Skeletal muscle tissue (tissue), 4 donors: ENCODE data around the gene OSBPL7. TPM values are rescaled to one million over a fixed set of nuclear protein-coding genes. Genes with fewer than 3 reads are reported as not detected.
A peak's percentile ranks its signal among the peaks of the same experiment; 100 is the strongest.

Experiments
- H3K27ac ChIP-seq: one replicate; pipeline ENCODE4 v1.7.0; 2013; ENCODE audit warnings: mild to moderate bottlenecking, low read depth, low read length, inconsistent platforms
- H3K27me3 ChIP-seq, 3 donors: one replicate each; pipeline ENCODE4 v1.7.0; 2013; ENCODE audit warnings: low read length in 3 of 3; ENCODE audit not compliant: control insufficient read depth in 3 of 3, insufficient read depth in 3 of 3
- H3K36me3 ChIP-seq, 3 donors: one replicate each; pipeline ENCODE4 v1.7.0; 2013; ENCODE audit warnings: low read length in 3 of 3; ENCODE audit not compliant: control insufficient read depth in 3 of 3, insufficient read depth in 3 of 3
- H3K4me1 ChIP-seq, 3 donors: one replicate each; pipeline ENCODE4 v1.7.0; 2013; ENCODE audit warnings: low read length in 3 of 3, mild to moderate bottlenecking in 3 of 3; ENCODE audit not compliant: control insufficient read depth in 3 of 3, insufficient read depth in 3 of 3
- H3K4me3 ChIP-seq, 3 donors: one replicate each; pipeline ENCODE4 v1.7.0; 2013; ENCODE audit warnings: low read length in 3 of 3
- H3K9ac ChIP-seq, 3 donors: one replicate each; pipeline ENCODE4 v1.7.0; 2013; ENCODE audit warnings: low read length in 3 of 3, mild to moderate bottlenecking in 3 of 3, moderate library complexity in 2 of 3, low read depth in 1 of 3
- H3K9me3 ChIP-seq, 3 donors: one replicate each; pipeline ENCODE4 v1.7.0; 2013; ENCODE audit warnings: low read length in 3 of 3; ENCODE audit not compliant: control insufficient read depth in 3 of 3
- total RNA-seq: library from RNA; depleted of rRNA; stranded (reverse); fragments of >200 nt; gene quantifications from one replicate; pipeline ENCODE4 v1.2.3, GENCODE V29; 2014
- donor health status: Osteomylitis.

Gene OSBPL7
- total RNA-seq, 1 donor from 2014 or later = 8.4 TPM

GRCh38 chr17:47840742-47841487 is 19.3 kb upstream of the OSBPL7 start, which contains the start of gene SCRN2:
SCRN2 (minus strand) TSS chr17:47841273; CDS start chr17:47840843, 430 bp downstream.
- Histone ChIP-seq H3K4me3 (peak within 1 kb of the TSS; percentile 81 to 98 (median 92)), H3K36me3 (peaks cover 16 to 23% (median 19%) of the 10 kb centered on the region in 3 donors), H3K9me3 (no peaks in the 10 kb centered on the region), H3K9ac (peak within 1 kb of the TSS; percentile 86 to 95 (median 89)), H3K27ac (peak within 1 kb of the TSS; percentile 49), H3K4me1 (peaks cover 12 to 28% (median 15%) of the 10 kb centered on the region in 3 donors), H3K27me3 (peaks cover 13 to 21% (median 18%) of the 10 kb centered on the region in 3 donors)

DNA sequence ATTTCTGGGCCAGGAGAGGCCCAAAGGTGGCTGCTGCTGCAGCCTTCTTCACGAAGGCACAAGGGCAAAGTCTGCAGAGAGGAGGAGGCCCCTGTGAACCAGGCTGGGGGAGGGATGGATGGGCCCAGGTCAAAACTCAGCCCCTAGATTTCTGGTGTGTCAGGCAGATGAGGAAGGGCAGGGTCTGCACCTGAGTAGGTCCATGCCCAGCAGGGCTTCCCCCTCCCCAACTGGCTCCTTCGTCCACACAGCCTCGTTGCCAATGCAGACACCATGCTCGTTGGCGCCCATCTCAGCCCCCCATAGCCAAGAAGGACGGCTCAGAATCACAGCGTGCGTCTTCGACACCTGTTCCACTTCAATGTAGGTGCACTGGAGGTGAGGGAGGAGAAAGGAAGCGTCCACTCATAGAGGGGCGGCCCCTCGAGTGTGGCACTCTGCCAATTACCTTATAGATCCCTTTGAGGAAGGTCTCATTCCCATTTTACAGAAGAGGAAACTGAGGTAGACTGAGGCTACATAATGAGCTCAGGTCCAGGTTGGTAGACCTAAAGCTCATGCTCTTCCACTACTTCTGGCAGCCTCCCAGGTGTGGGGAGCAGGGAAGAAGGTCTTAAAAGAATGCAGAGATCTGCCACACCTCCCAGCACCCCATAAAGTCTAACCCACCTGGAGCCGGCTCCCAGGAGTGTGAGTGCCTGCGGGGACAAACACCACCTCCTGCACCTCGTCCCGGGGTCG is 18.6 kb upstream of the OSBPL7 start:
- Histone ChIP-seq H3K4me1 (peaks cover 13 to 33% (median 15%) of the 10 kb centered on the region in 3 donors), H3K27me3 (peaks cover 8 to 13% (median 10%) of the 10 kb centered on the region in 3 donors), H3K36me3 (peaks cover 18 to 28% (median 22%) of the 10 kb centered on the region in 3 donors), H3K4me3 (peak overlapping the region; percentile 81 to 98 (median 92)), H3K27ac (no peak overlapping the region), H3K9me3 (no peaks in the 10 kb centered on the region), H3K9ac (peak overlapping the region; percentile 86 to 95 (median 89))

GRCh38 chr17:47839071-47839470 is 17.5 kb upstream of the OSBPL7 start:
- Histone ChIP-seq H3K4me1 (peaks cover 15 to 33% (median 18%) of the 10 kb centered on the region in 3 donors), H3K9me3 (no peaks in the 10 kb centered on the region), H3K36me3 (peaks cover 18 to 29% (median 22%) of the 10 kb centered on the region in 3 donors), H3K9ac (no peak overlapping the region), H3K27ac (no peak overlapping the region), H3K4me3 (no peak overlapping the region), H3K27me3 (peaks cover under 1 to 2% (median 1%) of the 10 kb centered on the region in 3 donors)

DNA sequence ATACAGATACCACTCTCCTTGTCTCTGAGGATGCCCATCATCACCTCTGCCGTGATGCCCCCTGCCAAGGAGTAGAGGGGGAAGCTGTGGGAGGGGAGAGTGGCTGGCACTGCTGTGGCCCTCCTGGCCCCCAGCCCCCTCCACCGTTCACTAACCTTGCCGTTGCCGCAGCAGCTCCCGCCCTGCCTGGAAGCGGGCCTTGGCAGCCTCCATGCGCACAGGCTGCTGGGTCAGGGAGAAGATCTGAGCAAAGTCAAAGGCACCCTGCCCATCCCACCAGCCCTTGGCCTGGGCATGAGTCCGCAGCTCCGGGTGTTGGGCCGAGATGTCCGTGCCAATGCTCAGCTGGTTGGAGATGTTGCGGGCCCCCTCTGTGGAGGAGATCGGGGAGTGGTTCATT is 17.0 kb upstream of the OSBPL7 start:
- Histone ChIP-seq H3K27ac (no peak overlapping the region), H3K4me3 (no peak overlapping the region), H3K4me1 (peaks cover 15 to 33% (median 18%) of the 10 kb centered on the region in 3 donors), H3K27me3 (no peaks in the 10 kb centered on the region), H3K36me3 (peaks cover 18 to 29% (median 22%) of the 10 kb centered on the region in 3 donors), H3K9me3 (no peaks in the 10 kb centered on the region), H3K9ac (no peak overlapping the region)

DNA sequence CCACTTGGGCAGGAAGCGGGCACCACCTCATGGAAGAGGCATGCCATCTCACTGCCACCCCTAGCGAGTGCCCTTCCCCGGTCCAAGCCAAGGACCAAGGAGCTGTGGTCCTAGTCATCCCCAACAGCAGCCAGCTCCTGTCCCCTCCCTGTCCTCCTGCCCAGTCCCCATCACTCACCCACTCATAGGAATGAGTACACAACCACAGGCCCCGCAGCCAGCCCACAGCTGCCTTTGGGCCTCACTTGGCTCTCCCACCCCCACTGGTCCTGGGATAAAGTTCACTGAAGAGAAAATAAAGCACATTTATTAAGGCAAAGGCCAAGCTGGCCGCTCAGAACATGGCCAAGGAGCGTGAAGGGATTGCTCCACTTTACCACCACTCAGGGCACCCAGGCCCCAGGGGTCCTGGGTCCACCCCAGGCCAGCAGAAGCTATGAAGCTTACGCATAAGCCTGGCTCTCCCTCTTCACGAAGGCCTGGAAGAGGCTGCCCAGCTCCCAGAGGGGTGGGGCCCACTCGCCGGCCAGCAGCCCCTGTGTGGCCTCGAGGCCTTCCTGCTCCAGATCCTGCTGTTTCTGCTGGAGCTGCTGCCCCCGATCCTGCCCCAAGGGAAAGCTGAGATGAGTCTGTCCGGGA is 15.9 kb upstream of the OSBPL7 start:
- Histone ChIP-seq H3K4me1 (peaks cover 15 to 33% (median 18%) of the 10 kb centered on the region in 3 donors), H3K9ac (no peak overlapping the region), H3K4me3 (no peak overlapping the region), H3K27ac (no peak overlapping the region), H3K27me3 (no peaks in the 10 kb centered on the region), H3K36me3 (peaks cover 18 to 29% (median 22%) of the 10 kb centered on the region in 3 donors), H3K9me3 (no peaks in the 10 kb centered on the region)

DNA sequence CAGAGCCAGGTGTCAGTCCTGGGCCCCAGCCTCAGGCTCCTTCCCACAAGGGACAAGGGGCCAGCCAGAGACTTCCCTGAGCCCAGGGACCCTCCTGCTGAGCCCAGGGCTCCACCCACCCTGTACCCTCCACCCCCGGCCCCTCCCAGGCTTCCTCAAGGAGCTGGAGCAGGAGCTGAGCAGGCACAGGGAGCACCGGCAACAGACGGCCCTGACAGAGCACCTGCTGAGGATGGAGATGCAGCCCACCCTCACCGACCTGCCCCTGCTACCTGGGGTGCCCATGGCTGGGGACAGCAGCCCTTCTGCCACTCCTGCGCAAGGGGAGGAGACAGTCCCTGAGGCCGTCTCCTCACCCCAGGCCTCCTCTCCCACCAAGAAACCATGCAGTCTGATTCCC is 15.0 kb upstream of the OSBPL7 start:
- Histone ChIP-seq H3K9ac (no peak overlapping the region), H3K4me3 (no peak overlapping the region), H3K27ac (no peak overlapping the region), H3K4me1 (peaks cover 18 to 38% (median 23%) of the 10 kb centered on the region in 3 donors), H3K36me3 (peaks cover 18 to 29% (median 22%) of the 10 kb centered on the region in 3 donors), H3K9me3 (no peaks in the 10 kb centered on the region), H3K27me3 (no peaks in the 10 kb centered on the region)

- Histone ChIP-seq H3K9me3 (no peaks in the 10 kb centered on the region), H3K27me3 (no peaks in the 10 kb centered on the region), H3K27ac (peak overlapping the region; percentile 49), H3K9ac (no peak overlapping the region), H3K4me3 (no peak overlapping the region), H3K36me3 (peaks cover 18 to 27% (median 22%) of the 10 kb centered on the region in 3 donors), H3K4me1 (peaks cover 20 to 33% (median 22%) of the 10 kb centered on the region in 3 donors)
Observed at GRCh38 chr17:47834756-47835155, 13.2 kb upstream of the OSBPL7 start.

GRCh38 chr17:47831934-47832327 is 10.3 kb upstream of the OSBPL7 start:
- peak overlapping the region; percentile 77 to 95 (median 83) for H3K9ac ChIP-seq
- H3K4me1 ChIP-seq = peaks cover 20 to 31% (median 22%) of the 10 kb centered on the region in 3 donors
- peak overlapping the region; percentile 88 to 100 (median 98) for H3K4me3 ChIP-seq
- H3K27me3 ChIP-seq = no peaks in the 10 kb centered on the region
- H3K27ac ChIP-seq = no peak overlapping the region
- H3K9me3 ChIP-seq = no peaks in the 10 kb centered on the region
- H3K36me3 ChIP-seq = peaks cover 15 to 24% (median 23%) of the 10 kb centered on the region in 3 donors

- Histone ChIP-seq H3K4me1 (peaks cover 20 to 31% (median 22%) of the 10 kb centered on the region in 3 donors), H3K9ac (peak within 1 kb of the TSS; percentile 77 to 95 (median 83)), H3K36me3 (peaks cover 21 to 28% (median 28%) of the 10 kb centered on the region in 3 donors), H3K27ac (peak within 1 kb of the TSS; percentile 63), H3K27me3 (no peaks in the 10 kb centered on the region), H3K9me3 (no peaks in the 10 kb centered on the region), H3K4me3 (peak within 1 kb of the TSS; percentile 88 to 100 (median 98))
Observed at GRCh38 chr17:47831003-47831933, 9.7 kb upstream of the OSBPL7 start, which contains the start of the genes LRRC46 and MRPL10. LRRC46 (plus strand) TSS chr17:47831670; CDS start chr17:47831990, 320 bp downstream. MRPL10 (minus strand) TSS chr17:47831541; CDS start chr17:47831511, 30 bp downstream.
